SK-N-SH treated with all-trans-retinoic acid at 6 μM for 48 hours (cell line): ENCODE data around the gene PREP.

Source experiments
- ARNTL ChIP-seq: fragments of 450-650 bp; formaldehyde crosslinking; IDR thresholded peaks from 2 replicates; pipeline ENCODE4 v1.5.0; 2020; ENCODE audit warnings: low read depth, mild to moderate bottlenecking, moderate library complexity, borderline replicate concordance
- BACH2 ChIP-seq: fragments of 250-450 bp; sonication (Bioruptor Pico); IDR thresholded peaks from 2 replicates; pipeline ENCODE4 v1.9.0; 2021; ENCODE audit warnings: mild to moderate bottlenecking, borderline replicate concordance
- ESRRG ChIP-seq: fragments of 250-450 bp; sonication (Bioruptor Pico); IDR thresholded peaks from 2 replicates; pipeline ENCODE4 v1.6.1; 2021; ENCODE audit warnings: mild to moderate bottlenecking
- ISL1 ChIP-seq: fragments of 250-450 bp; sonication (Bioruptor Pico); IDR thresholded peaks from 2 replicates; pipeline ENCODE4 v2.1.2; 2022; ENCODE audit warnings: mild to moderate bottlenecking, moderate library complexity
- OSR1 ChIP-seq: fragments of 250-450 bp; sonication (Bioruptor Pico); IDR thresholded peaks from 2 replicates; pipeline ENCODE4 v1.8.0; 2022; ENCODE audit warnings: moderate library complexity, mild to moderate bottlenecking, inconsistent platforms
- PPARA ChIP-seq: fragments of 250-450 bp; sonication (Bioruptor Pico); IDR thresholded peaks from 2 replicates; pipeline ENCODE4 v1.5.0; 2020; ENCODE audit warnings: mild to moderate bottlenecking, borderline replicate concordance
- TOX ChIP-seq: fragments of 250-450 bp; sonication (Bioruptor Pico); IDR thresholded peaks from 2 replicates; pipeline ENCODE4 v1.8.0; 2021; ENCODE audit warnings: mild to moderate bottlenecking, moderate library complexity, borderline replicate concordance
- ZC3H10 ChIP-seq: fragments of 250-450 bp; sonication (Bioruptor Pico); IDR thresholded peaks from 2 replicates; pipeline ENCODE4 v1.5.1; 2021; ENCODE audit warnings: mild to moderate bottlenecking, moderate library complexity
- ZNF565 ChIP-seq: fragments of 450-650 bp; formaldehyde crosslinking; conservative IDR thresholded peaks from 2 replicates; pipeline ENCODE4 v1.5.0; 2020; ENCODE audit warnings: low read depth, mild to moderate bottlenecking, moderate library complexity
- ZNF70 ChIP-seq: fragments of 450-650 bp; formaldehyde crosslinking; IDR thresholded peaks from 2 replicates; pipeline ENCODE4 v1.5.0; 2020; ENCODE audit warnings: mild to moderate bottlenecking, moderate library complexity
- TF ChIP-seq, protein P1 (sequence below): fragments of 250-450 bp; sonication (Bioruptor Pico); IDR thresholded peaks from 2 replicates; pipeline ENCODE4 v1.8.0; 2020; ENCODE audit warnings: mild to moderate bottlenecking, moderate library complexity, borderline replicate concordance
- TF ChIP-seq, protein P2 (sequence below): fragments of 250-450 bp; sonication (Bioruptor Pico); IDR thresholded peaks from 2 replicates; pipeline ENCODE4 v1.5.0; 2020; ENCODE audit warnings: mild to moderate bottlenecking, moderate library complexity
- TF ChIP-seq, protein P3 (sequence below): fragments of 250-450 bp; sonication (Bioruptor Pico); IDR thresholded peaks from 2 replicates; pipeline ENCODE4 v1.8.0; 2021; ENCODE audit warnings: low read depth, mild to moderate bottlenecking, moderate library complexity, borderline replicate concordance

DNA sequence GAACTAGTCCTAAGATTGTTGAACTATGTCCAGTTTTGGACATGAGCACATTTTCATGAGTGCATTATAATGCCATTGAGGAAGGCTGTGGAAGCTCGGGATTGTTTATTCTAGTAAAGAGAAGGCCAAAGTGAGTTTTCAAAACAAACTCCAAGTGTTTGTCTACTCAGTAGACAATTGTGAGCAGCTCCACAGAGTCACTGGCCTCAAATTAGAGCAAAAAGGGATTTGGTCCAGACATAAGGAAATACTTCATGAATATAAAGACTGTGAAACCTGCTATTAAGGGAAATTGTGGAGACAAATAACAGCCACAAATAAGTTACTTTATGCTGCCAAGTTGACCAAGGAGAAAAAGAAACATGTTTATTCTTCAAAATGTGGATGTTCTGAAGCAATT is 42.6 kb upstream of the PREP start:
- TF ChIP-seq ESRRG (CRISPR knock-in tag) (no peak), ISL1 (CRISPR knock-in tag) (no peak), BACH2 (CRISPR knock-in tag) (no peak), OSR1 (CRISPR knock-in tag) (no peak), ZNF70 (CRISPR knock-in tag) (no peak), ARNTL (CRISPR knock-in tag) (no peak), PPARA (no peak), TOX (CRISPR knock-in tag) (no peak), ZC3H10 (no peak), ZNF565 (no peak)
- TF ChIP-seq, protein P1, sequence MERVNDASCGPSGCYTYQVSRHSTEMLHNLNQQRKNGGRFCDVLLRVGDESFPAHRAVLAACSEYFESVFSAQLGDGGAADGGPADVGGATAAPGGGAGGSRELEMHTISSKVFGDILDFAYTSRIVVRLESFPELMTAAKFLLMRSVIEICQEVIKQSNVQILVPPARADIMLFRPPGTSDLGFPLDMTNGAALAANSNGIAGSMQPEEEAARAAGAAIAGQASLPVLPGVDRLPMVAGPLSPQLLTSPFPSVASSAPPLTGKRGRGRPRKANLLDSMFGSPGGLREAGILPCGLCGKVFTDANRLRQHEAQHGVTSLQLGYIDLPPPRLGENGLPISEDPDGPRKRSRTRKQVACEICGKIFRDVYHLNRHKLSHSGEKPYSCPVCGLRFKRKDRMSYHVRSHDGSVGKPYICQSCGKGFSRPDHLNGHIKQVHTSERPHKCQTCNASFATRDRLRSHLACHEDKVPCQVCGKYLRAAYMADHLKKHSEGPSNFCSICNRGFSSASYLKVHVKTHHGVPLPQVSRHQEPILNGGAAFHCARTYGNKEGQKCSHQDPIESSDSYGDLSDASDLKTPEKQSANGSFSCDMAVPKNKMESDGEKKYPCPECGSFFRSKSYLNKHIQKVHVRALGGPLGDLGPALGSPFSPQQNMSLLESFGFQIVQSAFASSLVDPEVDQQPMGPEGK (CRISPR knock-in tag): no peak
- TF ChIP-seq, protein P2, sequence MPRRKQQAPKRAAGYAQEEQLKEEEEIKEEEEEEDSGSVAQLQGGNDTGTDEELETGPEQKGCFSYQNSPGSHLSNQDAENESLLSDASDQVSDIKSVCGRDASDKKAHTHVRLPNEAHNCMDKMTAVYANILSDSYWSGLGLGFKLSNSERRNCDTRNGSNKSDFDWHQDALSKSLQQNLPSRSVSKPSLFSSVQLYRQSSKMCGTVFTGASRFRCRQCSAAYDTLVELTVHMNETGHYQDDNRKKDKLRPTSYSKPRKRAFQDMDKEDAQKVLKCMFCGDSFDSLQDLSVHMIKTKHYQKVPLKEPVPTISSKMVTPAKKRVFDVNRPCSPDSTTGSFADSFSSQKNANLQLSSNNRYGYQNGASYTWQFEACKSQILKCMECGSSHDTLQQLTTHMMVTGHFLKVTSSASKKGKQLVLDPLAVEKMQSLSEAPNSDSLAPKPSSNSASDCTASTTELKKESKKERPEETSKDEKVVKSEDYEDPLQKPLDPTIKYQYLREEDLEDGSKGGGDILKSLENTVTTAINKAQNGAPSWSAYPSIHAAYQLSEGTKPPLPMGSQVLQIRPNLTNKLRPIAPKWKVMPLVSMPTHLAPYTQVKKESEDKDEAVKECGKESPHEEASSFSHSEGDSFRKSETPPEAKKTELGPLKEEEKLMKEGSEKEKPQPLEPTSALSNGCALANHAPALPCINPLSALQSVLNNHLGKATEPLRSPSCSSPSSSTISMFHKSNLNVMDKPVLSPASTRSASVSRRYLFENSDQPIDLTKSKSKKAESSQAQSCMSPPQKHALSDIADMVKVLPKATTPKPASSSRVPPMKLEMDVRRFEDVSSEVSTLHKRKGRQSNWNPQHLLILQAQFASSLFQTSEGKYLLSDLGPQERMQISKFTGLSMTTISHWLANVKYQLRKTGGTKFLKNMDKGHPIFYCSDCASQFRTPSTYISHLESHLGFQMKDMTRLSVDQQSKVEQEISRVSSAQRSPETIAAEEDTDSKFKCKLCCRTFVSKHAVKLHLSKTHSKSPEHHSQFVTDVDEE (CRISPR knock-in tag): no peak
- TF ChIP-seq, protein P3, sequence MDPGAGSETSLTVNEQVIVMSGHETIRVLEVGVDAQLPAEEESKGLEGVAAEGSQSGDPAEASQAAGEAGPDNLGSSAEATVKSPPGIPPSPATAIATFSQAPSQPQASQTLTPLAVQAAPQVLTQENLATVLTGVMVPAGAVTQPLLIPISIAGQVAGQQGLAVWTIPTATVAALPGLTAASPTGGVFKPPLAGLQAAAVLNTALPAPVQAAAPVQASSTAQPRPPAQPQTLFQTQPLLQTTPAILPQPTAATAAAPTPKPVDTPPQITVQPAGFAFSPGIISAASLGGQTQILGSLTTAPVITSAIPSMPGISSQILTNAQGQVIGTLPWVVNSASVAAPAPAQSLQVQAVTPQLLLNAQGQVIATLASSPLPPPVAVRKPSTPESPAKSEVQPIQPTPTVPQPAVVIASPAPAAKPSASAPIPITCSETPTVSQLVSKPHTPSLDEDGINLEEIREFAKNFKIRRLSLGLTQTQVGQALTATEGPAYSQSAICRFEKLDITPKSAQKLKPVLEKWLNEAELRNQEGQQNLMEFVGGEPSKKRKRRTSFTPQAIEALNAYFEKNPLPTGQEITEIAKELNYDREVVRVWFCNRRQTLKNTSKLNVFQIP (CRISPR knock-in tag): no peak
